Bronchial epithelial cell (primary cell): Measurements from ENCODE around the gene CHIC1. TPM values are rescaled to one million over a fixed set of nuclear protein-coding genes. Genes with fewer than 3 reads are reported as not detected.
"Not testable (repeated sequence)": the region's sequence is repeated elsewhere in the genome, so short reads cannot be mapped to it uniquely, and the experiment has no call there.

Source experiments
- DNase-seq: peaks from one replicate; pipeline ENCODE4 v3.0.0-alpha.2; 2010; ENCODE audit warnings: low read depth
- FAIRE-seq: peaks from 2 replicates; lab custom pipeline; 2011; peaks lifted over from hg19 to GRCh38; lab: Jason Lieb, UNC
- H3K27me3 ChIP-seq: 2 replicates; pipeline ENCODE4 v1.5.1; 2011; ENCODE audit warnings: low read length; ENCODE audit not compliant: control insufficient read depth, insufficient read depth
- H3K36me3 ChIP-seq: 2 replicates; pipeline ENCODE4 v1.5.1; 2011; ENCODE audit warnings: low read length; ENCODE audit not compliant: control insufficient read depth, insufficient read depth
- H3K4me3 ChIP-seq: 2 replicates; pipeline ENCODE4 v1.5.1; 2011; ENCODE audit warnings: mild to moderate bottlenecking, low read depth, low read length, control low read depth
- CTCF ChIP-seq: IDR thresholded peaks from 2 replicates; pipeline ENCODE4 v1.5.1; 2011; ENCODE audit warnings: mild to moderate bottlenecking, moderate library complexity, low read length, control low read depth, inconsistent platforms; ENCODE audit not compliant: insufficient read depth, severe bottlenecking
- total RNA-seq: library from RNA; depleted of rRNA; stranded (reverse); fragments of >200 nt; gene quantifications from 2 replicates; pipeline ENCODE4 v1.2.1, GENCODE V29; 2014

The CHIC1 gene
- total RNA-seq, result 2.7 and 2.9 TPM in 2 replicates

- DNase-seq, result peak; percentile 43
- no peak for FAIRE-seq
- H3K36me3 ChIP-seq, result no peaks in the 10 kb centered on the region
- TF ChIP-seq CTCF, result no peak
- H3K4me3 ChIP-seq, result peak within 1 kb of the TSS; percentile 75
- H3K27me3 ChIP-seq, result no peaks in the 10 kb centered on the region
These were observed at the start of gene CHIC1 for GRCh38 chrX:73562984-73563737. Gene CHIC1 (plus strand): TSS chrX:73563197. CDS start chrX:73563285, 88 bp downstream.

GRCh38 chrX:73522823-73523222 lies 40.2 kb upstream of the CHIC1 start:
- DNase-seq, H3K27me3 ChIP-seq, H3K4me3 ChIP-seq, FAIRE-seq, H3K36me3 ChIP-seq: not testable (repeated sequence)

GRCh38 chrX:73524906-73525305 lies 38.1 kb upstream of the CHIC1 start:
- no peak for DNase-seq
- Histone ChIP-seq H3K36me3 (no peaks in the 10 kb centered on the region), H3K27me3 (no peaks in the 10 kb centered on the region), H3K4me3 (no peak overlapping the region)
- no peak for FAIRE-seq
- TF ChIP-seq CTCF, result no peak

GRCh38 chrX:73525928-73526690 lies 36.9 kb upstream of the CHIC1 start:
- Histone ChIP-seq H3K27me3 (no peaks in the 10 kb centered on the region), H3K4me3 (no peak overlapping the region), H3K36me3 (no peaks in the 10 kb centered on the region)
- DNase-seq, result no peak
- no peak for TF ChIP-seq CTCF
- FAIRE-seq, result no peak

GRCh38 chrX:73531655-73532054 lies 31.3 kb upstream of the CHIC1 start:
- DNase-seq, H3K27me3 ChIP-seq, H3K36me3 ChIP-seq, H3K4me3 ChIP-seq, FAIRE-seq: not testable (repeated sequence)

- FAIRE-seq, result no peak
These were observed 6.8 kb upstream of the CHIC1 start for GRCh38 chrX:73556159-73556558.

More at GRCh38 chrX:73556159-73556558, 6.8 kb upstream of the CHIC1 start:
- no peak for DNase-seq
- no peak for TF ChIP-seq CTCF
- Histone ChIP-seq H3K4me3 (no peak overlapping the region), H3K27me3 (no peaks in the 10 kb centered on the region), H3K36me3 (no peaks in the 10 kb centered on the region)
